ENCODE measurements around the gene TMEM201.

DNA sequence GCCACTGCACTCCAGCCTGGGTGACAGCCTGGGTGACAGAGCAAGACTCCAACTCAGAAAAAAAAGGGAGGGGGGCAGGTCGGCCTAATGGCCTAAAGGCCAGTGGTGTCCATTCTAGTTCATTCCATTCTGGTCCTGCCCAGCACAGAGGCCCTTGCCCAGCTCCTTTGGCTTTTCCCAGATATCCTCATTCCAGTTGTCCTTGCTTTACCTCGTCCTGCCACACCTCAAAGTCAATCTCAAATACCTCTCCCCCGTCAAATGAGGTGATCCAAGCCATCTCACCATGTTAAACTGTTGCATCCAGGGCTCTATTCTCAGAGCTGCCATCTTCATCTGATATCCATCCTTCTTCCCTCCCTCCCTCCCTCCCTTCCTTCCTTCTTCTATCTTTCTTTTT is 42.9 kb downstream of the TMEM201 start:
- TF ChIP-seq, protein P1, sequence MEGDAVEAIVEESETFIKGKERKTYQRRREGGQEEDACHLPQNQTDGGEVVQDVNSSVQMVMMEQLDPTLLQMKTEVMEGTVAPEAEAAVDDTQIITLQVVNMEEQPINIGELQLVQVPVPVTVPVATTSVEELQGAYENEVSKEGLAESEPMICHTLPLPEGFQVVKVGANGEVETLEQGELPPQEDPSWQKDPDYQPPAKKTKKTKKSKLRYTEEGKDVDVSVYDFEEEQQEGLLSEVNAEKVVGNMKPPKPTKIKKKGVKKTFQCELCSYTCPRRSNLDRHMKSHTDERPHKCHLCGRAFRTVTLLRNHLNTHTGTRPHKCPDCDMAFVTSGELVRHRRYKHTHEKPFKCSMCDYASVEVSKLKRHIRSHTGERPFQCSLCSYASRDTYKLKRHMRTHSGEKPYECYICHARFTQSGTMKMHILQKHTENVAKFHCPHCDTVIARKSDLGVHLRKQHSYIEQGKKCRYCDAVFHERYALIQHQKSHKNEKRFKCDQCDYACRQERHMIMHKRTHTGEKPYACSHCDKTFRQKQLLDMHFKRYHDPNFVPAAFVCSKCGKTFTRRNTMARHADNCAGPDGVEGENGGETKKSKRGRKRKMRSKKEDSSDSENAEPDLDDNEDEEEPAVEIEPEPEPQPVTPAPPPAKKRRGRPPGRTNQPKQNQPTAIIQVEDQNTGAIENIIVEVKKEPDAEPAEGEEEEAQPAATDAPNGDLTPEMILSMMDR (IDR thresholded peaks at IDR 0.05) = no peak
- no peak for TF ChIP-seq POLR2A (IDR thresholded peaks at IDR 0.05)
- no peak for TF ChIP-seq POLR2AphosphoS5 (IDR thresholded peaks at IDR 0.05)
